GM23338 (cell line): ENCODE measurements around the gene SFT2D1. TPM values are rescaled to one million over a fixed set of nuclear protein-coding genes. Genes with fewer than 3 reads are reported as not detected.

Source experiments
- ATAC-seq: fragments of 200-7000 bp; cut with Tn5 transposase; 3 replicates; pipeline ENCODE4 v1.9.1; 2020
- DNase-seq: peaks from one replicate; pipeline ENCODE4 v3.0.0-alpha.2; 2015; ENCODE audit warnings: low spot score
- H2AFZ ChIP-seq: fragments of 200-600 bp; sonication (generic); 2 replicates; pipeline ENCODE4 v1.8.0; 2016; ENCODE audit warnings: antibody characterized with exemption, mild to moderate bottlenecking, moderate library complexity
- H3F3A ChIP-seq: fragments of 200-600 bp; sonication (generic); replicated peaks from 2 replicates; pipeline ENCODE4 v1.8.0; 2017; ENCODE audit warnings: antibody characterized with exemption, mixed run types, low read depth
- H3K27ac ChIP-seq: fragments of 200-600 bp; sonication (generic); 2 replicates; pipeline ENCODE4 v1.6.1; 2016; ENCODE audit warnings: low read depth
- H3K27me3 ChIP-seq: fragments of 200-600 bp; sonication (generic); 2 replicates; pipeline ENCODE4 v1.8.0; 2016; ENCODE audit warnings: mild to moderate bottlenecking, mixed run types, moderate library complexity; ENCODE audit not compliant: insufficient read depth
- H3K36me3 ChIP-seq: fragments of 200-600 bp; sonication (generic); 2 replicates; pipeline ENCODE4 v1.8.0; 2016; ENCODE audit warnings: mild to moderate bottlenecking; ENCODE audit not compliant: insufficient read depth
- H3K4me1 ChIP-seq: fragments of 200-600 bp; sonication (generic); 2 replicates; pipeline ENCODE4 v1.8.0; 2016; ENCODE audit warnings: mild to moderate bottlenecking, moderate library complexity; ENCODE audit not compliant: insufficient read depth
- H3K4me2 ChIP-seq: fragments of 200-600 bp; sonication (generic); 2 replicates; pipeline ENCODE4 v1.7.1; 2017; ENCODE audit warnings: mixed run types
- H3K4me3 ChIP-seq: fragments of 200-600 bp; sonication (generic); 2 replicates; pipeline ENCODE4 v1.6.1; 2016; ENCODE audit warnings: mixed run types
- H3K79me2 ChIP-seq: fragments of 200-600 bp; sonication (generic); replicated peaks from 2 replicates; pipeline ENCODE4 v1.8.0; 2017; ENCODE audit warnings: mild to moderate bottlenecking; ENCODE audit not compliant: insufficient read depth
- H3K9me2 ChIP-seq: fragments of 200-600 bp; sonication (generic); 2 replicates; pipeline ENCODE4 v1.8.0; 2017; ENCODE audit not compliant: insufficient read depth
- H4K20me1 ChIP-seq: fragments of 200-600 bp; sonication (generic); replicated peaks from 2 replicates; pipeline ENCODE4 v1.8.0; 2017; ENCODE audit warnings: mild to moderate bottlenecking; ENCODE audit not compliant: insufficient read depth
- H3K27ac Mint-ChIP-seq: 2 replicates; pipeline ENCODE4 v1.8.0; 2020; ENCODE audit warnings: inconsistent platforms, mild to moderate bottlenecking, moderate library complexity, mixed read lengths
- H3K27me3 Mint-ChIP-seq: 3 replicates; pipeline ENCODE4 v1.8.0; 2022; ENCODE audit warnings: low read depth, mild to moderate bottlenecking, moderate library complexity, mixed read lengths, inconsistent platforms; ENCODE audit not compliant: insufficient read depth, poor library complexity
- H3K36me3 Mint-ChIP-seq: 3 replicates; pipeline ENCODE4 v1.8.0; 2021; ENCODE audit warnings: low read depth, mild to moderate bottlenecking, inconsistent platforms, moderate library complexity, mixed read lengths
- H3K4me1 Mint-ChIP-seq: 3 replicates; pipeline ENCODE4 v1.8.0; 2020; ENCODE audit warnings: mild to moderate bottlenecking, inconsistent platforms, mixed read lengths
- H3K4me3 Mint-ChIP-seq: 3 replicates; pipeline ENCODE4 v1.8.0; 2021; ENCODE audit warnings: moderate library complexity, mild to moderate bottlenecking, inconsistent platforms, mixed read lengths
- H3K9me3 Mint-ChIP-seq: 3 replicates; pipeline ENCODE4 v1.8.0; 2020; ENCODE audit warnings: moderate library complexity, mild to moderate bottlenecking, inconsistent platforms, mixed read lengths
- CTCF ChIP-seq, 2 experiments: fragments of 200-600 bp in 1 of 2; sonication (generic) in 1 of 2; conservative IDR thresholded peaks; 2 replicates each; pipeline versions ENCODE4 v1.5.1 to v1.6.1; 2016 to 2017; ENCODE audit warnings: antibody characterized with exemption in 2 of 2, low read depth in 2 of 2, mild to moderate bottlenecking in 2 of 2, moderate library complexity in 1 of 2
- ETS1 ChIP-seq: IDR thresholded peaks from 2 replicates; pipeline ENCODE4 v1.6.1; 2016; ENCODE audit warnings: antibody characterized with exemption
- EZH2 ChIP-seq: fragments of 200-600 bp; sonication (generic); IDR thresholded peaks from one replicate; pipeline ENCODE4 v1.8.0; 2017; ENCODE audit warnings: antibody characterized with exemption, mild to moderate bottlenecking, low read depth; ENCODE audit not compliant: unreplicated experiment
- EZH2phosphoT487 ChIP-seq: fragments of 200-600 bp; sonication (generic); IDR thresholded peaks from one replicate; pipeline ENCODE4 v1.8.1; 2018; ENCODE audit warnings: antibody characterized with exemption; ENCODE audit not compliant: unreplicated experiment
- NANOG ChIP-seq: IDR thresholded peaks from 2 replicates; pipeline ENCODE4 v1.6.1; 2016; ENCODE audit warnings: antibody characterized with exemption, borderline replicate concordance
- ZNF114 ChIP-seq: fragments of 250-450 bp; sonication (Bioruptor Pico); IDR thresholded peaks from 2 replicates; pipeline ENCODE4 v1.5.0; 2020; ENCODE audit warnings: mild to moderate bottlenecking, moderate library complexity
- ZNF331 ChIP-seq: fragments of 250-450 bp; sonication (Bioruptor Pico); IDR thresholded peaks from 2 replicates; pipeline ENCODE4 v1.5.0; 2020; ENCODE audit warnings: low read depth, mild to moderate bottlenecking, moderate library complexity
- ZNF462 ChIP-seq: fragments of 250-450 bp; sonication (Bioruptor Pico); IDR thresholded peaks from 2 replicates; pipeline ENCODE4 v1.5.0; 2020; ENCODE audit warnings: mild to moderate bottlenecking, moderate library complexity
- polyA plus RNA-seq: library from polyadenylated mRNA; unstranded; fragments of >200 nt; fragmentation: Nextera tagmentation; extraction: Ambion mirVana; gene quantifications from 2 replicates; pipeline ENCODE4 v1.2.1, GENCODE V29; 2016
- total RNA-seq: library from RNA; depleted of rRNA; stranded (reverse); fragments of >200 nt; shearing (Covaris generic); gene quantifications from 2 replicates; pipeline ENCODE4 v1.2.3, GENCODE V29; 2014

SFT2D1 gene
- total and polyA plus RNA-seq, 2 experiments from 2014 or later: 74.7 to 120 TPM

GRCh38 chr6:166306378-166307081, 35.8 kb downstream of the SFT2D1 start (continued):
- TF ChIP-seq ZNF462 (CRISPR knock-in tag): no peak
- no peak for TF ChIP-seq ZNF114 (CRISPR knock-in tag)
- no peak for TF ChIP-seq ZNF331 (CRISPR knock-in tag)
- no peak for TF ChIP-seq EZH2phosphoT487
- TF ChIP-seq NANOG: no peak

GRCh38 chr6:166305562-166306117, 36.7 kb downstream of the SFT2D1 start:
- H3K27me3 Mint-ChIP-seq: peaks cover 52% of the 10 kb centered on the region
- H3K4me2 ChIP-seq: no peak overlapping the region
- TF ChIP-seq EZH2phosphoT487 (no peak), EZH2 (no peak), ETS1 (no peak), ZNF114 (CRISPR knock-in tag) (no peak), CTCF (conservative IDR thresholded peaks at IDR 0.05; ENCODE audit: low read depth in 2 of 2) (no peak)

More at GRCh38 chr6:166305562-166306117, 36.7 kb downstream of the SFT2D1 start:
- Histone ChIP-seq H3K4me1 (peaks cover 3% of the 10 kb centered on the region; the same call in 1 of the 2 replicates), H4K20me1 (no peaks in the 10 kb centered on the region; the same call in none of the 2 replicates), H2AFZ (no peak overlapping the region), H3K4me3 (no peak overlapping the region), H3K36me3 (no peaks in the 10 kb centered on the region; the same call in 1 of the 2 replicates), H3K27me3 (peaks cover 60% of the 10 kb centered on the region), H3K79me2 (no peaks in the 10 kb centered on the region), H3K9me2 (no peaks in the 10 kb centered on the region), H3K27ac (no peak overlapping the region), H3F3A (0 out of 2 replicates have a peak, but pooled peaks cover 3% of the 10 kb centered on the region)
- Mint-ChIP-seq H3K4me3 (no peak overlapping the region), H3K9me3 (no peaks in the 10 kb centered on the region), H3K36me3 (no peaks in the 10 kb centered on the region; the same call in 2 of the 3 replicates), H3K4me1 (peaks cover 8% of the 10 kb centered on the region), H3K27ac (no peak overlapping the region)
- ATAC-seq (no peak), DNase-seq (no peak)
